T follicular helper cell (primary cell): ENCODE data around the gene TOP3A.

ENCODE experiments used
- DNase-seq: peaks from one replicate; pipeline ENCODE4 v3.0.0-alpha.2; 2020; ENCODE audit warnings: low read depth

The TOP3A gene

GRCh38 chr17:18253947-18254821 is 60.6 kb downstream of the TOP3A start:
- DNase-seq = no peak

GRCh38 chr17:18253187-18253884 is 61.5 kb downstream of the TOP3A start:
- DNase-seq = no peak

- DNase-seq = no peak
Observed at GRCh38 chr17:18252160-18252559, 62.6 kb downstream of the TOP3A start.

GRCh38 chr17:18251204-18251603 is 63.6 kb downstream of the TOP3A start:
- DNase-seq = no peak

GRCh38 chr17:18250708-18251107 is 64.1 kb downstream of the TOP3A start:
- DNase-seq = no peak

- DNase-seq = no peak
Observed at GRCh38 chr17:18250259-18250658, 64.5 kb downstream of the TOP3A start.

GRCh38 chr17:18248811-18249210 is 66.0 kb downstream of the TOP3A start:
- DNase-seq = no peak

- DNase-seq = peak; percentile 57
Observed at GRCh38 chr17:18248300-18248731, 66.5 kb downstream of the TOP3A start.

- DNase-seq = no peak
Observed at GRCh38 chr17:18247613-18248001, 67.2 kb downstream of the TOP3A start.

GRCh38 chr17:18246880-18247612 is 67.7 kb downstream of the TOP3A start:
- no peak for DNase-seq

- no peak for DNase-seq
Observed at GRCh38 chr17:18246109-18246725, 68.6 kb downstream of the TOP3A start.

- no peak for DNase-seq
Observed at GRCh38 chr17:18245038-18245776, 69.6 kb downstream of the TOP3A start.

- DNase-seq = no peak
Observed at GRCh38 chr17:18241229-18241871, 73.4 kb downstream of the TOP3A start.

GRCh38 chr17:18240449-18240848 is 74.3 kb downstream of the TOP3A start:
- DNase-seq = no peak

GRCh38 chr17:18238299-18238698 is 76.5 kb downstream of the TOP3A start:
- DNase-seq = no peak

- no peak for DNase-seq
Observed at GRCh38 chr17:18237461-18237860, 77.3 kb downstream of the TOP3A start.

GRCh38 chr17:18236494-18236893 is 78.3 kb downstream of the TOP3A start:
- DNase-seq = no peak

- no peak for DNase-seq
Observed at GRCh38 chr17:18235743-18236256, 79.0 kb downstream of the TOP3A start.

- DNase-seq = no peak
Observed at GRCh38 chr17:18234853-18235380, 79.9 kb downstream of the TOP3A start.

GRCh38 chr17:18233803-18234518 is 80.8 kb downstream of the TOP3A start:
- no peak for DNase-seq
